ENCODE results near the gene CNTN4. TPM values are rescaled to one million over a fixed set of nuclear protein-coding genes. Genes with fewer than 3 reads are reported as not detected.

The CNTN4 gene
- total and polyA plus RNA-seq, 8 donors: 2.5 to 10.8 (median 5.1) TPM

DNA sequence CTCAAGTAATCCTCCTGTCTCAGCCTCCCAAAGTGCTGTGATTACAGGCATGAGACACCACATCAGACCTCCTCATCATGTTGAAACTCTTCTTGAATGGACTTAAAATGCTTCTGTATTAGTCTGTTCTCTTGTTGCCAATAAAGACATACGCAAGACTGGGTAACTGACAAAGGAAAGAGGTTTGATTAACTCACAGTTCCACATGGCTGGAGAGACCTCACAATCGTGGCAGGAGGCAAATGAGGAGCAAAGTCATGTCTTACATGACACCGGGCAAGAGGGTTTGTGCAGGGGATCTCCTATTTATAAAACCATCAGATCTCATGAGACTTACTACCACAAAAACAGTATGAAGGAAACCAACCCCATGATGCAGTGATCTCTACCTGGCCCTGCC lies 113.5 kb downstream of the CNTN4 start:
- DNase-seq (no peak), FAIRE-seq (no peak), ATAC-seq (no peak)
- H3K4me1 ChIP-seq: no peaks in the 10 kb centered on the region
- TF ChIP-seq, protein P1, sequence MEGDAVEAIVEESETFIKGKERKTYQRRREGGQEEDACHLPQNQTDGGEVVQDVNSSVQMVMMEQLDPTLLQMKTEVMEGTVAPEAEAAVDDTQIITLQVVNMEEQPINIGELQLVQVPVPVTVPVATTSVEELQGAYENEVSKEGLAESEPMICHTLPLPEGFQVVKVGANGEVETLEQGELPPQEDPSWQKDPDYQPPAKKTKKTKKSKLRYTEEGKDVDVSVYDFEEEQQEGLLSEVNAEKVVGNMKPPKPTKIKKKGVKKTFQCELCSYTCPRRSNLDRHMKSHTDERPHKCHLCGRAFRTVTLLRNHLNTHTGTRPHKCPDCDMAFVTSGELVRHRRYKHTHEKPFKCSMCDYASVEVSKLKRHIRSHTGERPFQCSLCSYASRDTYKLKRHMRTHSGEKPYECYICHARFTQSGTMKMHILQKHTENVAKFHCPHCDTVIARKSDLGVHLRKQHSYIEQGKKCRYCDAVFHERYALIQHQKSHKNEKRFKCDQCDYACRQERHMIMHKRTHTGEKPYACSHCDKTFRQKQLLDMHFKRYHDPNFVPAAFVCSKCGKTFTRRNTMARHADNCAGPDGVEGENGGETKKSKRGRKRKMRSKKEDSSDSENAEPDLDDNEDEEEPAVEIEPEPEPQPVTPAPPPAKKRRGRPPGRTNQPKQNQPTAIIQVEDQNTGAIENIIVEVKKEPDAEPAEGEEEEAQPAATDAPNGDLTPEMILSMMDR (IDR thresholded peaks at IDR 0.05): no peak
- 63 to 75% methylated on average over 3 of the region's 3 CpGs for WGBS, 2 donors
- H3K4me3 ChIP-seq: no peak overlapping the region
- H3K27ac ChIP-seq: no peak overlapping the region
- intact Hi-C loops (cut with DNase I): no loop called here
- H3K9me3 ChIP-seq: no peaks in the 10 kb centered on the region
- no peaks in the 10 kb centered on the region for H3K27me3 ChIP-seq
- no peaks in the 10 kb centered on the region for H3K36me3 ChIP-seq

DNA sequence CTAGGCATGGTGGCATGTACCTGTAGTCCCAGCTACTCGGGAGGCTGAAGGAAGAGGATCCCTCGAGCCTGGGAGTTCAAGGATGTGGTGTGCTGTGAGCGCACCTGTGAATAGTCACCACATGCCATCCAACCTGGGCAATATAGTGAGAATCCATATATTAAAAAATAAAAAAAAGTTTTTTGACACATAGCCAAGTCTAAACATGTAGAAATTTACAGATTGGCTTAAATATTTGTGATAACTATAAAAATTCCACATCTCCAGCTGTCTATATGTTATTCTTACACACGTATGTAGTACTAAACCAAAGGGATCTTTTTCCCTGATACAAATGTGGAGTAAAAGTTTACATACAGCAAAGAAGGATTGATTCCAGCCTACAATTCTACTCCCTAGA lies 119.7 kb downstream of the CNTN4 start:
- intact Hi-C loops (cut with DNase I): no loop called here
- H3K9me3 ChIP-seq: no peaks in the 10 kb centered on the region
- DNase-seq (no peak), ATAC-seq (no peak), FAIRE-seq (no peak)
- no peaks in the 10 kb centered on the region for H3K4me1 ChIP-seq
- TF ChIP-seq, protein P1 (IDR thresholded peaks at IDR 0.05): no peak
- no peak overlapping the region for H3K4me3 ChIP-seq
- 63 to 79% methylated on average over 4 of the region's 4 CpGs for WGBS, 2 donors
- H3K27me3 ChIP-seq: no peaks in the 10 kb centered on the region
- no peaks in the 10 kb centered on the region for H3K36me3 ChIP-seq
- H3K27ac ChIP-seq: no peak overlapping the region

DNA sequence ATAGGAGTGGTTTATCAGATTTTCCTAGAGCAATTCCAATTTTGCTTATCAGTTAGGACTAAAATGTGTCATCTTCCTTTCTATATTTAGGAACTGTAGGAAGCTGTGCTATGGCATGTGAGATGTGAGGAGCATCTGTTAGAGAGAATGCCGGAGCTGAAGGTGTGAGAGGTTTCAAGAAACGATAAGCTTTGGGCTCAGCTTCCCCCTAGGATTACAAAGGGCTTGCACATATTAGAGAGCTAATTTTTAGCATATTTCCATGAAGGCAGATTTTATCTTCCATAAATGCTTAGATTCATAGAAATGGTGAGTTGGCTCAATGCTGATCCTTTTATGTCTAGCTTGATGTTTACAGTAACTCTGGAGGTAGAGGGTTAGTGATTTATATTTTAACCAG lies 120.2 kb downstream of the CNTN4 start:
- no peaks in the 10 kb centered on the region for H3K27me3 ChIP-seq
- no peaks in the 10 kb centered on the region for H3K9me3 ChIP-seq
- no peak overlapping the region for H3K4me3 ChIP-seq
- H3K4me1 ChIP-seq: no peaks in the 10 kb centered on the region
- no peak for FAIRE-seq
- WGBS, 2 donors: 27 to 57% methylated on average over 2 of the region's 2 CpGs
- intact Hi-C loops (cut with DNase I): no loop called here
- DNase-seq: no peak
- no peak for ATAC-seq
- TF ChIP-seq, protein P1 (IDR thresholded peaks at IDR 0.05): no peak
- H3K36me3 ChIP-seq: no peaks in the 10 kb centered on the region
- no peak overlapping the region for H3K27ac ChIP-seq

DNA sequence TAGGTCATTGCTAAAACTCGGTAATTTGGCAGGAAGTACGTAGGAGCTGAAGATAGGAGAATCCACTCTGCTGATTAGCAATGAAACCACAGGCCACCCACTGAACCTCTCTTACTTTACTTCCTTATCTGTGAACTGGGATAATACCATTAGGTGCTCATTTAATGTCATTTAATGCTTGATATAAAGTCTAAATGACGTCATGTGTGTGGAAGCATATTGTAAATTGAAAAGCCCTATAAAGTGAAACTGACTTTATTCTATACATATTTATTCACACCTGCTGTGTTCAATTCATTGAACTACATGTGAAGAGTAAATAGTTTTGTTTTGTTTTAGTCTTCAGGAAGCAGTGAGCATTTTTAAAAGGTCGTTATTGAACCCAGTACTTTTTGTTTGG lies 137.5 kb downstream of the CNTN4 start:
- Histone ChIP-seq H3K36me3 (no peaks in the 10 kb centered on the region), H3K27me3 (no peaks in the 10 kb centered on the region), H3K4me1 (no peaks in the 10 kb centered on the region), H3K9me3 (no peaks in the 10 kb centered on the region), H3K27ac (no peak overlapping the region), H3K4me3 (no peak overlapping the region)
- ATAC-seq (no peak), FAIRE-seq (no peak), DNase-seq (no peak)
- TF ChIP-seq, protein P1 (IDR thresholded peaks at IDR 0.05): no peak
- intact Hi-C loops (cut with DNase I): no loop called here
- WGBS, 2 donors: 42 to 63% methylated on average over 4 of the region's 4 CpGs

DNA sequence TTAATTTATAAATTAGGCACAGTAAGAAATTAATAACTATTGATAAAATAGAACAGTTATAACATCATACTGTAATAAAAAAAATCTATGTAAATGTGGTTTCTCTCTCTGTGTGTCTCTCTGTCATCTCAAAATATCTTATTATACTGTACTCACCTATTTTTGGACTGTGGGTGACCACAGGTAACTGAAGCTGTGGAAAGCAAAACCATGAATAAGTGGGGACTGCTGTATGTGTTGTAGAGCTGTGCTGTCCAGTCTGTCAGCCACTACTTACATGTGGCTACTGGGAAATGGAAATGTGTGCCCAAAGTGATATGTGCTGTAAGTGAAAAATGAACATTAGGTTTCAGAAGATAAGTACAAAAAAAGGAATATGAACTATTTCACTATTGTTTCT lies 145.5 kb downstream of the CNTN4 start:
- intact Hi-C loops (cut with DNase I): no loop called here
- TF ChIP-seq, protein P1 (IDR thresholded peaks at IDR 0.05): no peak
- no peaks in the 10 kb centered on the region for H3K4me1 ChIP-seq
- H3K27ac ChIP-seq: no peak overlapping the region
- no peak overlapping the region for H3K4me3 ChIP-seq
- no peak for FAIRE-seq
- H3K36me3 ChIP-seq: no peaks in the 10 kb centered on the region
- no peaks in the 10 kb centered on the region for H3K9me3 ChIP-seq
- ATAC-seq: no peak
- DNase-seq: no peak
- no peaks in the 10 kb centered on the region for H3K27me3 ChIP-seq
